Liver (tissue), 3 donors: Measurements from ENCODE around the gene MYO1H.

Experiments used
- CTCF ChIP-seq: fragments of 150-350 bp; IDR thresholded peaks from 2 replicates; pipeline ENCODE4 v1.5.1; 2017; ENCODE audit warnings: improper control_type of control experiment, low read depth, low read length; ENCODE audit not compliant: missing input control
- FOXA1 ChIP-seq: IDR thresholded peaks from 2 replicates; pipeline ENCODE4 v1.6.1; 2016; ENCODE audit warnings: antibody characterized with exemption
- GABPA ChIP-seq, 2 donors: IDR thresholded peaks in 1 of 2; conservative IDR thresholded peaks in 1 of 2; 2 replicates each; pipeline ENCODE4 v1.6.1; 2016; ENCODE audit warnings: antibody characterized with exemption in 2 of 2, mild to moderate bottlenecking in 1 of 2, moderate library complexity in 1 of 2
- HNF4A ChIP-seq, 2 donors: conservative IDR thresholded peaks; 2 replicates each; pipeline ENCODE4 v1.6.1; 2016; ENCODE audit warnings: antibody characterized with exemption in 2 of 2, mild to moderate bottlenecking in 2 of 2
- HNF4G ChIP-seq: IDR thresholded peaks from 2 replicates; pipeline ENCODE4 v1.6.1; 2016; ENCODE audit warnings: antibody characterized with exemption
- RAD21 ChIP-seq, 2 donors: IDR thresholded peaks; 2 replicates each; pipeline ENCODE4 v1.6.1; 2016; ENCODE audit warnings: antibody characterized with exemption in 2 of 2, mild to moderate bottlenecking in 2 of 2
- RXRA ChIP-seq, 2 donors: IDR thresholded peaks; 2 replicates each; pipeline ENCODE4 v1.6.1; 2017 to 2018; ENCODE audit warnings: antibody characterized with exemption in 2 of 2, mild to moderate bottlenecking in 1 of 2
- SP1 ChIP-seq: IDR thresholded peaks from 2 replicates; pipeline ENCODE4 v1.6.1; 2018; ENCODE audit warnings: antibody characterized with exemption, mild to moderate bottlenecking
- TAF1 ChIP-seq: conservative IDR thresholded peaks from 2 replicates; pipeline ENCODE4 v1.6.1; 2016; ENCODE audit warnings: antibody characterized with exemption, mild to moderate bottlenecking
- YY1 ChIP-seq: IDR thresholded peaks from 2 replicates; pipeline ENCODE4 v1.6.1; 2016; ENCODE audit warnings: antibody characterized with exemption, mild to moderate bottlenecking
- TF ChIP-seq, protein P1 (sequence below): IDR thresholded peaks from 2 replicates; pipeline ENCODE4 v1.6.1; 2016; ENCODE audit warnings: antibody characterized with exemption, mild to moderate bottlenecking
- TF ChIP-seq, protein P2 (sequence below): IDR thresholded peaks from 2 replicates; pipeline ENCODE4 v1.6.1; 2016; ENCODE audit warnings: antibody characterized with exemption
- donor health status: healthy.
- donor health status: healthy.

DNA sequence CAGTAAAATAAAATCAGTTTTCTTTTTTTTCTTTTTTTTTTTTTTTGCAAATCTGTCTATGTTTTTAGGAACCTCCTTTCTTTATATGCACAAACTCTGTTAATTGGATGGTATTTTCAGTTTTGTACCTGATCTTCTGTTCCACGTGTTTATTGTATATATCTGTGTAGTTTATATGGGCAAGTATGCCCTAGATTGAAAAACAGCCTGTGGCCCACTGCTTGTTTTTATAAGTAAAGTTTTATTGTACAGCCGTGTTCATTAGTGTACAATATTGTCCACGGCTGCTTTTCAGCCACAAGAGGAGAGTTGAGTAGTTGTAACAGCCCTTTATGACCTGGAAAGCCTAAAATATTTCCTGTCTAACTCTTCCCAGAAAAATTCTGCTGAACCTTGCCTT lies 18.7 kb upstream of the MYO1H start:
- TF ChIP-seq CTCF (no peak), TAF1 (no peak), HNF4G (no peak), GABPA (IDR thresholded peaks at IDR 0.05 in 1 of 2, conservative IDR thresholded peaks at IDR 0.05 in 1 of 2) (no peak), HNF4A (conservative IDR thresholded peaks at IDR 0.05) (no peak), RXRA (IDR thresholded peaks at IDR 0.05) (no peak), RAD21 (IDR thresholded peaks at IDR 0.05) (no peak), YY1 (no peak), FOXA1 (no peak), SP1 (no peak)
- TF ChIP-seq, protein P1, sequence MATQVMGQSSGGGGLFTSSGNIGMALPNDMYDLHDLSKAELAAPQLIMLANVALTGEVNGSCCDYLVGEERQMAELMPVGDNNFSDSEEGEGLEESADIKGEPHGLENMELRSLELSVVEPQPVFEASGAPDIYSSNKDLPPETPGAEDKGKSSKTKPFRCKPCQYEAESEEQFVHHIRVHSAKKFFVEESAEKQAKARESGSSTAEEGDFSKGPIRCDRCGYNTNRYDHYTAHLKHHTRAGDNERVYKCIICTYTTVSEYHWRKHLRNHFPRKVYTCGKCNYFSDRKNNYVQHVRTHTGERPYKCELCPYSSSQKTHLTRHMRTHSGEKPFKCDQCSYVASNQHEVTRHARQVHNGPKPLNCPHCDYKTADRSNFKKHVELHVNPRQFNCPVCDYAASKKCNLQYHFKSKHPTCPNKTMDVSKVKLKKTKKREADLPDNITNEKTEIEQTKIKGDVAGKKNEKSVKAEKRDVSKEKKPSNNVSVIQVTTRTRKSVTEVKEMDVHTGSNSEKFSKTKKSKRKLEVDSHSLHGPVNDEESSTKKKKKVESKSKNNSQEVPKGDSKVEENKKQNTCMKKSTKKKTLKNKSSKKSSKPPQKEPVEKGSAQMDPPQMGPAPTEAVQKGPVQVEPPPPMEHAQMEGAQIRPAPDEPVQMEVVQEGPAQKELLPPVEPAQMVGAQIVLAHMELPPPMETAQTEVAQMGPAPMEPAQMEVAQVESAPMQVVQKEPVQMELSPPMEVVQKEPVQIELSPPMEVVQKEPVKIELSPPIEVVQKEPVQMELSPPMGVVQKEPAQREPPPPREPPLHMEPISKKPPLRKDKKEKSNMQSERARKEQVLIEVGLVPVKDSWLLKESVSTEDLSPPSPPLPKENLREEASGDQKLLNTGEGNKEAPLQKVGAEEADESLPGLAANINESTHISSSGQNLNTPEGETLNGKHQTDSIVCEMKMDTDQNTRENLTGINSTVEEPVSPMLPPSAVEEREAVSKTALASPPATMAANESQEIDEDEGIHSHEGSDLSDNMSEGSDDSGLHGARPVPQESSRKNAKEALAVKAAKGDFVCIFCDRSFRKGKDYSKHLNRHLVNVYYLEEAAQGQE: no peak
- TF ChIP-seq, protein P2, sequence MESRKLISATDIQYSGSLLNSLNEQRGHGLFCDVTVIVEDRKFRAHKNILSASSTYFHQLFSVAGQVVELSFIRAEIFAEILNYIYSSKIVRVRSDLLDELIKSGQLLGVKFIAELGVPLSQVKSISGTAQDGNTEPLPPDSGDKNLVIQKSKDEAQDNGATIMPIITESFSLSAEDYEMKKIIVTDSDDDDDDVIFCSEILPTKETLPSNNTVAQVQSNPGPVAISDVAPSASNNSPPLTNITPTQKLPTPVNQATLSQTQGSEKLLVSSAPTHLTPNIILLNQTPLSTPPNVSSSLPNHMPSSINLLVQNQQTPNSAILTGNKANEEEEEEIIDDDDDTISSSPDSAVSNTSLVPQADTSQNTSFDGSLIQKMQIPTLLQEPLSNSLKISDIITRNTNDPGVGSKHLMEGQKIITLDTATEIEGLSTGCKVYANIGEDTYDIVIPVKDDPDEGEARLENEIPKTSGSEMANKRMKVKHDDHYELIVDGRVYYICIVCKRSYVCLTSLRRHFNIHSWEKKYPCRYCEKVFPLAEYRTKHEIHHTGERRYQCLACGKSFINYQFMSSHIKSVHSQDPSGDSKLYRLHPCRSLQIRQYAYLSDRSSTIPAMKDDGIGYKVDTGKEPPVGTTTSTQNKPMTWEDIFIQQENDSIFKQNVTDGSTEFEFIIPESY: no peak
